HepG2 (cell line): ENCODE measurements around the gene CIART. TPM values are rescaled to one million over a fixed set of nuclear protein-coding genes. Genes with fewer than 3 reads are reported as not detected.

Source experiments
- ATAC-seq: fragments of 200-7000 bp; cut with Tn5 transposase; 3 replicates; pipeline ENCODE4 v1.9.1; 2020; ENCODE audit warnings: mild to moderate bottlenecking, moderate library complexity
- BruUV-seq: library from RNA; stranded (reverse); fragments of 400-500 nt; replicated peaks from 2 replicates; lab custom pipeline; 2021; lab: Mats Ljungman, UMichigan
- CTCF ChIA-PET: fragments of 300-600 bp; formaldehyde crosslinking; extraction: SDS; loops from one replicate; lab custom pipeline; 2021; ENCODE audit warnings: low total read pairs, inconsistent platforms, low intra/inter-chr PET ratio; lab: Yijun Ruan, JAX
- POLR2A ChIA-PET: fragments of 350-600 bp; sonication (Branson Sonifier 250); formaldehyde crosslinking; loops from one replicate; lab custom pipeline; 2020; ENCODE audit warnings: antibody characterized with exemption, inconsistent platforms; lab: Yijun Ruan, JAX
- DNase-seq: peaks from one replicate; pipeline ENCODE4 v3.0.0-alpha.2; 2015; ENCODE audit warnings: low spot score
- FAIRE-seq: peaks from 3 replicates; lab custom pipeline; 2011; peaks lifted over from hg19 to GRCh38; lab: Jason Lieb, UNC
- H2AFZ ChIP-seq: one replicate; pipeline ENCODE4 v1.6.1; 2011; ENCODE audit warnings: low read length, inconsistent platforms
- H3K27ac ChIP-seq: fragments of 300-600 bp; 3 replicates; pipeline ENCODE4 v1.8.0; 2011; ENCODE audit warnings: mixed run types, mild to moderate bottlenecking, mixed read lengths, low read length, inconsistent platforms; ENCODE audit not compliant: insufficient read depth; ENCODE audit errors: extremely low read length
- H3K27me3 ChIP-seq, 2 experiments: fragments of 200-600 bp in 1 of 2; 2 replicates in 1 of 2; 3 replicates in 1 of 2; pipeline versions ENCODE4 v1.6.0 to v1.8.0; 2011; ENCODE audit warnings: low read length in 2 of 2, mild to moderate bottlenecking in 2 of 2, moderate library complexity in 2 of 2, inconsistent platforms in 1 of 2; ENCODE audit not compliant: insufficient read depth in 2 of 2, control insufficient read depth in 1 of 2
- H3K36me3 ChIP-seq, 2 experiments: fragments of 200-600 bp in 1 of 2; replicated peaks in 1 of 2; 2 replicates in 1 of 2; 3 replicates in 1 of 2; pipeline versions ENCODE4 v1.5.1 to v1.8.0; 2011; ENCODE audit warnings: low read length in 2 of 2, inconsistent platforms in 1 of 2; ENCODE audit not compliant: insufficient read depth in 2 of 2, control insufficient read depth in 1 of 2
- H3K4me1 ChIP-seq: 2 replicates; pipeline ENCODE4 v1.5.1; 2012; ENCODE audit warnings: low read length, inconsistent platforms; ENCODE audit not compliant: insufficient read depth
- H3K4me2 ChIP-seq: 2 replicates; pipeline ENCODE4 v1.6.0; 2011; ENCODE audit warnings: low read depth, low read length, inconsistent platforms
- H3K4me3 ChIP-seq, 3 experiments: fragments of 200-600 bp in 1 of 3; sonication (generic), shearing (Covaris generic) in 1 of 3; replicated peaks in 1 of 3; 2 replicates each; pipeline ENCODE4 v1.5.1; 2011 to 2016; ENCODE audit warnings: low read length in 3 of 3, inconsistent platforms in 2 of 3, low read depth in 2 of 3, mild to moderate bottlenecking in 2 of 3, control low read depth in 1 of 3, mixed read lengths in 1 of 3; ENCODE audit not compliant: insufficient read depth in 1 of 3
- H3K79me2 ChIP-seq: one replicate; pipeline ENCODE4 v1.6.1; 2011; ENCODE audit warnings: low read length, inconsistent platforms; ENCODE audit not compliant: insufficient read depth
- H3K9ac ChIP-seq: 2 replicates; pipeline ENCODE4 v1.6.0; 2011; ENCODE audit warnings: mild to moderate bottlenecking, low read depth, low read length, inconsistent platforms; ENCODE audit not compliant: insufficient read depth
- H3K9me3 ChIP-seq: 2 replicates; pipeline ENCODE4 v1.5.1; 2012; ENCODE audit warnings: mild to moderate bottlenecking, low read length
- H4K20me1 ChIP-seq: 2 replicates; pipeline ENCODE4 v1.6.0; 2011; ENCODE audit warnings: inconsistent platforms, mild to moderate bottlenecking, low read length, moderate library complexity; ENCODE audit not compliant: insufficient read depth
- LCORL ChIP-seq, 2 experiments: fragments of 450-650 bp in 1 of 2; sonication (generic) in 1 of 2; formaldehyde crosslinking in 1 of 2; IDR thresholded peaks; 2 replicates each; pipeline versions ENCODE4 v1.5.0 to v1.6.1; 2017 to 2020; ENCODE audit warnings: antibody characterized with exemption in 1 of 2, missing genetic modification reagents in 1 of 2
- ONECUT2 ChIP-seq: sonication (generic); formaldehyde crosslinking; IDR thresholded peaks from 2 replicates; pipeline ENCODE4 v1.4.0; 2020; ENCODE audit warnings: missing genetic modification reagents
- PHF21A ChIP-seq: sonication (generic); formaldehyde crosslinking; IDR thresholded peaks from 2 replicates; pipeline ENCODE4 v1.5.0; 2020; ENCODE audit warnings: mild to moderate bottlenecking, missing genetic modification reagents
- PTBP1 ChIP-seq: fragments of 200-400 bp; formaldehyde crosslinking; IDR thresholded peaks from 2 replicates; pipeline ENCODE4 v1.6.1; 2018; ENCODE audit warnings: low read length, low read depth; ENCODE audit not compliant: poor library complexity, severe bottlenecking
- ZNF563 ChIP-seq: sonication (generic); formaldehyde crosslinking; IDR thresholded peaks from 2 replicates; pipeline ENCODE4 v1.8.0; 2022; ENCODE audit warnings: mild to moderate bottlenecking, moderate library complexity, missing genetic modification reagents
- ZNF788 ChIP-seq: sonication (generic); formaldehyde crosslinking; IDR thresholded peaks from 2 replicates; pipeline ENCODE4 v1.5.0; 2020; ENCODE audit warnings: mild to moderate bottlenecking, missing genetic modification reagents, borderline replicate concordance
- WGBS: methylation state at CpG from one replicate; pipeline ENCODE4 v1.1.6; 2017; ENCODE audit warnings: low lambda C conversion rate; 5-methylcytosine and 5-hydroxymethylcytosine counted together
- in situ Hi-C: cut with HindIII; loops from 2 replicates; pipeline ENCODE4 v1.10.0; 2017; ENCODE audit warnings: low pct_unique_long_range_greater_than_20kb; ENCODE audit not compliant: extremely low pct_ligation_motif_present
- intact Hi-C: fragments of 100-400 bp; cut with micrococcal nuclease; formaldehyde crosslinking; loops from one replicate; pipeline ENCODE4 v1.10.0; 2022; ENCODE audit not compliant: unreplicated experiment
- polyA plus RNA-seq, 8 experiments: library from polyadenylated mRNA; depleted of rRNA in 3 of 8; stranded (reverse) in 7 of 8; unstranded in 1 of 8; fragments of >200 nt; fragmentation: Illumina TruSeq in 4 of 8; extraction: Trizol in 4 of 8; gene quantifications; 2 replicates each; pipeline versions ENCODE4 v1.2.1 to v1.2.3, GENCODE V29; 2011 to 2016; ENCODE audit warnings: low read depth in 4 of 8, missing spikeins in 1 of 8, mixed read lengths in 1 of 8; ENCODE audit not compliant: insufficient read depth in 1 of 8
- total RNA-seq, 5 experiments: library from RNA; depleted of rRNA; stranded (reverse); fragments of >200 nt; fragmentation: Illumina TruSeq; extraction: Trizol; gene quantifications; 2 replicates each; pipeline ENCODE4 v1.2.3, GENCODE V29; 2016; ENCODE audit warnings: low read depth in 1 of 5
- TF ChIP-seq, protein P1 (sequence below), 2 experiments: sonication (generic) in 1 of 2; formaldehyde crosslinking in 1 of 2; IDR thresholded peaks; 2 replicates each; pipeline versions ENCODE4 v1.4.0 to v1.6.1; 2018 to 2020; ENCODE audit warnings: missing genetic modification reagents in 2 of 2, borderline replicate concordance in 1 of 2, low read depth in 1 of 2, mild to moderate bottlenecking in 1 of 2, missing biosample characterization in 1 of 2
- TF ChIP-seq, protein P2 (sequence below): sonication (generic); formaldehyde crosslinking; IDR thresholded peaks from 2 replicates; pipeline ENCODE4 v1.5.1; 2020; ENCODE audit warnings: mild to moderate bottlenecking, moderate library complexity, missing genetic modification reagents

CIART gene
- total and polyA plus RNA-seq, 2 of the 13 experiments (the other 11 are each of a cell fraction or from before 2014, with no cell fraction given), result 0.58 TPM; not detected in 1

DNA sequence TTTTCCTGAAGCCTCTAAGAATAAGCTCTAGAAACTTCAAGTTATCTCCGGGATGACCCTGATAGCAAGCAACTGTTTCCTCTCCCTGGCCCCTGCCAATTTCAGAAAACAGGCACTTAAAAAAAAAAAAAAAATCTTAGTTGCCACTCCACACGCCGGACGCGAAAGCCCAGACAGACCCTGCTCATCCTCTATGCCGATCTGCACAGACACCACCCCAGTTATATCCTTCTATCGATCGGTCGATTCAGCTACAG lies 48.1 kb upstream of the CIART start:
- peak overlapping the region; percentile 72 for H3K4me2 ChIP-seq
- in situ Hi-C loops, result no loop called here
- peaks cover 47% of the 10 kb centered on the region for H3K79me2 ChIP-seq
- peak; percentile 82; the same call in 1 of the 2 replicates for TF ChIP-seq ONECUT2 (CRISPR knock-in tag)
- 0 out of 2 replicates have a peak, but pooled peaks have one; percentile 6 for TF ChIP-seq ZNF563 (CRISPR knock-in tag)
- TF ChIP-seq PTBP1, result no peak
- TF ChIP-seq, protein P1, sequence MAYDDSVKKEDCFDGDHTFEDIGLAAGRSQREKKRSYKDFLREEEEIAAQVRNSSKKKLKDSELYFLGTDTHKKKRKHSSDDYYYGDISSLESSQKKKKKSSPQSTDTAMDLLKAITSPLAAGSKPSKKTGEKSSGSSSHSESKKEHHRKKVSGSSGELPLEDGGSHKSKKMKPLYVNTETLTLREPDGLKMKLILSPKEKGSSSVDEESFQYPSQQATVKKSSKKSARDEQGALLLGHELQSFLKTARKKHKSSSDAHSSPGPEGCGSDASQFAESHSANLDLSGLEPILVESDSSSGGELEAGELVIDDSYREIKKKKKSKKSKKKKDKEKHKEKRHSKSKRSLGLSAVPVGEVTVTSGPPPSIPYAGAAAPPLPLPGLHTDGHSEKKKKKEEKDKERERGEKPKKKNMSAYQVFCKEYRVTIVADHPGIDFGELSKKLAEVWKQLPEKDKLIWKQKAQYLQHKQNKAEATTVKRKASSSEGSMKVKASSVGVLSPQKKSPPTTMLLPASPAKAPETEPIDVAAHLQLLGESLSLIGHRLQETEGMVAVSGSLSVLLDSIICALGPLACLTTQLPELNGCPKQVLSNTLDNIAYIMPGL (CRISPR knock-in tag; IDR thresholded peaks at IDR 0.05; ENCODE audit: borderline replicate concordance in 1 of 2, low read depth in 1 of 2), result no peak
- 0 out of 2 replicates have a peak, but pooled peaks have one; percentile 7 for TF ChIP-seq PHF21A (CRISPR knock-in tag)
- TF ChIP-seq LCORL (IDR thresholded peaks at IDR 0.05), result no peak
- no peak for TF ChIP-seq LCORL (CRISPR knock-in tag; IDR thresholded peaks at IDR 0.05)
- 0 out of 2 replicates have a peak, but pooled peaks have one; percentile 19 for TF ChIP-seq ZNF788
- TF ChIP-seq, protein P2, sequence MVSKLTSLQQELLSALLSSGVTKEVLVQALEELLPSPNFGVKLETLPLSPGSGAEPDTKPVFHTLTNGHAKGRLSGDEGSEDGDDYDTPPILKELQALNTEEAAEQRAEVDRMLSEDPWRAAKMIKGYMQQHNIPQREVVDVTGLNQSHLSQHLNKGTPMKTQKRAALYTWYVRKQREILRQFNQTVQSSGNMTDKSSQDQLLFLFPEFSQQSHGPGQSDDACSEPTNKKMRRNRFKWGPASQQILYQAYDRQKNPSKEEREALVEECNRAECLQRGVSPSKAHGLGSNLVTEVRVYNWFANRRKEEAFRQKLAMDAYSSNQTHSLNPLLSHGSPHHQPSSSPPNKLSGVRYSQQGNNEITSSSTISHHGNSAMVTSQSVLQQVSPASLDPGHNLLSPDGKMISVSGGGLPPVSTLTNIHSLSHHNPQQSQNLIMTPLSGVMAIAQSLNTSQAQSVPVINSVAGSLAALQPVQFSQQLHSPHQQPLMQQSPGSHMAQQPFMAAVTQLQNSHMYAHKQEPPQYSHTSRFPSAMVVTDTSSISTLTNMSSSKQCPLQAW (CRISPR knock-in tag), result no peak
- peak overlapping the region; percentile 83 to 93 (median 84) for H3K4me3 ChIP-seq
- ATAC-seq (no peak), DNase-seq (no peak), FAIRE-seq (no peak)
- ChIA-PET POLR2A (interaction anchor here (0.6 to 1.6 kb wide), 2 partner anchors 15 to 90 kb away, joined by 3 read pairs; no protein-coding TSS in a partner anchor), CTCF (interaction anchor here (1.0 kb wide), 1 partner anchor 48 kb away, joined by 3 read pairs; no protein-coding TSS in a partner anchor)
- WGBS, result 1% methylated on average over 9 of the region's 9 CpGs
- H3K27ac ChIP-seq, result peak overlapping the region; percentile 88
- no peaks in the 10 kb centered on the region for H4K20me1 ChIP-seq
- intact Hi-C loops, result no loop called here
- H3K4me1 ChIP-seq, result peaks cover 23% of the 10 kb centered on the region
- H3K9me3 ChIP-seq, result no peaks in the 10 kb centered on the region
- H3K27me3 ChIP-seq, result no peaks in the 10 kb centered on the region; a peak in 2 of 5 replicates
- BruUV-seq, result no TSS peak
- peaks cover 2 to 3% of the 10 kb centered on the region in 2 experiments; a peak in 1 of 5 replicates for H3K36me3 ChIP-seq
- peak overlapping the region; percentile 49 for H2AFZ ChIP-seq
- H3K9ac ChIP-seq, result peak overlapping the region; percentile 90
